GM18499 (cell line): Measurements from ENCODE around the gene PRR15L.

ENCODE experiments used
- ATAC-seq: cut with Tn5 transposase; IDR thresholded peaks from one replicate; pipeline ENCODE4 v1.9.1; 2021; ENCODE audit warnings: moderate number of reproducible peaks; ENCODE audit not compliant: insufficient read depth, unreplicated experiment

The PRR15L gene

DNA sequence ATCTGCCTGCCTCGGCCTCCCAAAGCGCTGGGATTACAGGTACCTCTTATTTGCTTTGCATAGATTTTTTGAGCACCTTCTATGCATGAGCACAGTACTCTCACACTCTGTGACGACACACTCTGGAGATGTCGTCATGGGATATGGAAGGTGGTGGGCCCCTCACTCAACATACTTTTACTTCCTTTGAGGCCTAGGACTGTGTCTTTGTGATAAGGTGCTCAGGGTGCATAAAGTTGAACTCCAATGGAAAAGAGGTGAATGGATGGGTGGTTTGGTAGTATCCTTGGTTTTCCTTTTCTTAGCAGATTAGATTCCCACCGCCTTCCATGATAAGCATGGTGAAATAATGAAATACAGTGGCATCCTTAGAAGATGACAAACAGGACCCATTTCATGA lies 7.2 kb upstream of the PRR15L start:
- no peak for ATAC-seq

DNA sequence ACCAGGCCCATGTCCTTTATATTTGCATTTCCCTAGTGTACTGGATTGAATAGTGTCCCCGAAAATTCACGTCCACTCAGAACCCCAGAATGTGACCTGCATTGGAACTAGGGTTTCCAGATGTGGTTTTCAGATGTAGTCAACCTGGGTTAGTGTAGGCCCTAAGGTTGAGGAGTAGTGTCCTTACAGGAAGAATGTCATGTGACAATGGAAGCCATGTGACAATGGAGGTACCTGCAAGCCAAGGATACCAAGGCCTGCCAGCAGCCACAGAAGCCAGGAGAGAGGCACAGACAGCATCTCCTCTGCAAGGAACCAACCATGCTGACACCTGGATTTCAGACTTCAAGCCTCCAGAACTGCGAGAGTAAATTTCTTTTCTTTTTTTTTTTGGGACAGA lies 5.2 kb upstream of the PRR15L start:
- no peak for ATAC-seq

DNA sequence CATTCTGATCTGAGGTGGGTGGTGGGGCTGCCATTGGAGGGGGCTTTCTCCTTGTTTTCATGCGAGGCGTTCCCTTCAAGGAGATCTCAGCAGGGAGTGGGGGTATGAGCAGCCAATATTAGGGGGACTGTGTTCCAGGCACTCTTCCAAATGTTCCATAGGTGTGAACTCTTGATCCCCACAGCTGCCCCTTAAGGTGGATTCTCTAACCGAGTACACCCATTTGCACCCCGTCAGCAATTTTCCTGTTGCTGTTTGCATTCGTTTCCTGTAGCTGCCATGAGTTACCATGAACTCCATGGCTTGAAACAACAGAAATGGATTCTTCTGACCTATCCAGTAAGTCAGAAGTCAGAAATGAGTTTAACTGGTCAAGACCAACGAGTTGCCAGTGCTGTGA lies 3.7 kb upstream of the PRR15L start:
- ATAC-seq: no peak

DNA sequence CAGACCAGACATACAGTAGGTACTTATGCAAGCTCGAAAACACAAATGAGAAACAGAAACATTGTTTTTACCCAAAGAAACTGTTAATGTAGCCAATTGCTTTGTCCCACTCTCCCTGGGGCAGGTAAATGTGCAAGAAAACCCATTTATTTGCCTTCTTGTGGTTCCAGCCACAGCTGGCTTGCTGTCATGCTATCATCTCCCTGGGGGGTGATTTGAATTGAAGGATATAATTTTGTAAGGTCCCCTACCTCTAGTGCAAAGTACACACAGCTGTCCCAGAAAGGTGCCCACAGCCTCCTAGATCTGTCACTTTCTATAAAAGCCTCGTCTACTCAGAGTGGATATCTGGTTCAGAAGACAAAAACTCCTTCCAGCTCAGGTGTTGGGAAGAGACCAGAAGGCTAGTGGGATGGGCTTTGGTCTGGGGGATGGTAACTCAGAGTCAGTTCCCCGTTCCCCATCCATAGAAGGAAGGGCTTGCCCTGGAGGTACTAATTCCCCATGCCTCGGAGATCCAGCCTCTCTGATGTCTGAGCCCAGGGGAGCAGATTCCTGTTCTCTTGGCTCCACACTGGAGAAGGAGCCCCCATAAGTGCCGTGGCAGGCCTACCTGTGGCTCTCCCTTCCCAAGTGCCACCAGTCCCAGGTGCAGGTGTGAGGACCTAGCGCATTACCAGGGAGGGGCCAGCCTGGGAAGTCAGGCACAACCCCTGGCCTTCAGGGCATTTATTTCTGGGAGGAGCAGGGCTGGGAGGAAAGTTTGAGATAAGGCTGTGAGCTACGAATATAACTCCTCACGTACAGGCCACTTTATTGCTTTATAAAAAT lies 2.4 kb upstream of the PRR15L start:
- ATAC-seq: no peak

DNA sequence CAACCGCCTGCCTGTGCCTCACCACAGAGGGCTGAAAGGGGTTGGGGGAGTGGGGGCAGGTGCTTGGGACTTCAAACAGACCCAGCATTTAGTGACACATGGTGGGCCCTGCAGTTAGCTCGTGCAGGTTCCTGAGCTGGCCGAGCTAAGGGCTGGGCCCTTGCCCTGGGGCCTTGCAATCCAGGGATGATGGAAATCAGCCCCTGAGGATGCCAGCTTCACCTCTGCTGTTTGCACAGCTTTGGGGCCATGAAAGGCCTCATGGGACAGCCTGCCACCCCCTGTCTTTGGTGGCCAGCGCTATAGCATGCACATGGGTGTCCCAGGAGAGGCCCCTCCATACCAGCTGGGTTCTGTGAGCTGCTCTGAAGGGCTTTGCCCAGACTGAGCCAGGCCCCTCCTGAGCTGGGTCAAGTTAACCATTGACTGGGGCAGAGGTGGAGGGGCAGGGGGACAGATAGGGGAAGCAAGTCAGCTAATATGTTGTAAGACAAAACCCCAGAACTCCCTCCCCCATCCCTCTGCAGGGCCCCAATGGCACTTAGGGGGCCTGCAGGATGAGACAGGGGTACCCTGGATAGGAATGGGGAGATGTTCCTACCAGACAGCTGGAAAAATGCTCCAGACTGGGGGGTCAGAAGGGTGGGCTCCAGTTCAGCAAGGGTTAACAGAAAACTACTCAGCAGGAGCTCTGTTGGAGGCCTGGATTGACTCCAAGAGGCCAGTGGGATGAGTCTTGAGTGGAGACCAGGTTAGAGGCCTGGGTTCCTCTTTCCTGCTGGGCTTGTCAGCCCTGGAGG lies 692 bp downstream of the PRR15L start:
- ATAC-seq: no peak

DNA sequence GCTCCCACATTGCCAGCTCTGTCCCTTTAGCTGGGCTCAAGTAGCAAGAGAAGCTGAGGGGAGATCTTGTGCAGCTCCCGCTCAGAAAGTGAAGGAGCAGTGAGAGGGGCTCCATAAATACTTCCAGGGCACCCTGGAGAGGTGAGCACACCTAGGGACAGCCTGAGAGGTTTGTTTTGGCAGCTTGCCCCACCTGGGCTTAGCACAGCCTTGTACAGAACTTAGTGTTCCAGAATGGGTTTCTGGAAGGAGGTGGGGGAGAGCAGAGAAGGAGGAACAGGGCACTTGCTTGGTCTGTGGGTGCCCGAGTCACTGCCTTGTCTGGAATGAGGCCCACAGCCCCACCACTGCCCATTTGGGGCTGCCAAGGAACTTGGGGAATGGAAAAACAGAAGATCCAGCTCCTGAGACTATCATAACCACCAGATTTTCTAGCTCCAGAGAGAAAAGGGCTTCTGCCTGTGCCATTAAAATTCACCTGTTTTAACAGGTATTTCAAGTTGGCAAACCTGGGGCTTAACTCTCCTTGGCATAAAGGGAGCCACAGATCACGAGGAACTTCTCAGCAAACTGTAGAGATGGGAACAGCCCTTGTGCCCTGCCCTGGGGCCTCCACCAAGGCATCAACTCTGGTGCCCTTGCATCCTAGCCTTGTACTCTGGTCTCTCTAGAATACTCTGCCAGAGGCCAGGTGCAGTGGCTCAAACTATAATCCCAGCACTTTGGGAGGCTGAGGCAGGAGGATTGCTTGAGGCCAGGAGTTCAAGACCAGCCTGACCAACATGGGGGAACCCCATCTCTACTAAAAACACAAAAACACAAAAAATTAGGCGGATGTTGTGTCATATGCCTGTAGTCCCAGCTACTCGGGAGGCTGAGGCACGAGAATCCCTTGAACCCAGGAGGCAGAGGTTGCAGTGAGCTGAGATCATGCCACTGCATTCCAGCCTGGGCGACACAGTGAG lies 1.9 kb downstream of the PRR15L start:
- ATAC-seq: no peak

DNA sequence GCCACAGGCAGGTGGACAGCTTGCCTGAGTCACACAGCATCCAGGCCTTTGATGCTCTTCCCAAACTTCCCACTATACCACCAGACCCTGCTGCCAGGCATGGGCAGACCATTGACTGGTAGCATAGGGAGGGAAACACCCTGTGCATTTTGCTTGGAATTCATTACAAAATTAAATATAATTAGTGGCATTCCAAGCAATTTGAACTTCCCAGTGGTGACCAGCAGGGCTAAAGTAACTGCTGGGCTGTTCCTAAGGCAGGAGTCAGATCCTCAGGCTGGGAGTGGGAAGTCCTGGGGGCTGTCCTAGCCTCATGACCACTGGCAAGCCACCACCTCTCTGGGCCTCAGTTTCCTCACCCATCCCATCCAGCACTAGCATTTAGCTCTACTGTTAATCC lies 3.8 kb downstream of the PRR15L start:
- ATAC-seq: no peak

DNA sequence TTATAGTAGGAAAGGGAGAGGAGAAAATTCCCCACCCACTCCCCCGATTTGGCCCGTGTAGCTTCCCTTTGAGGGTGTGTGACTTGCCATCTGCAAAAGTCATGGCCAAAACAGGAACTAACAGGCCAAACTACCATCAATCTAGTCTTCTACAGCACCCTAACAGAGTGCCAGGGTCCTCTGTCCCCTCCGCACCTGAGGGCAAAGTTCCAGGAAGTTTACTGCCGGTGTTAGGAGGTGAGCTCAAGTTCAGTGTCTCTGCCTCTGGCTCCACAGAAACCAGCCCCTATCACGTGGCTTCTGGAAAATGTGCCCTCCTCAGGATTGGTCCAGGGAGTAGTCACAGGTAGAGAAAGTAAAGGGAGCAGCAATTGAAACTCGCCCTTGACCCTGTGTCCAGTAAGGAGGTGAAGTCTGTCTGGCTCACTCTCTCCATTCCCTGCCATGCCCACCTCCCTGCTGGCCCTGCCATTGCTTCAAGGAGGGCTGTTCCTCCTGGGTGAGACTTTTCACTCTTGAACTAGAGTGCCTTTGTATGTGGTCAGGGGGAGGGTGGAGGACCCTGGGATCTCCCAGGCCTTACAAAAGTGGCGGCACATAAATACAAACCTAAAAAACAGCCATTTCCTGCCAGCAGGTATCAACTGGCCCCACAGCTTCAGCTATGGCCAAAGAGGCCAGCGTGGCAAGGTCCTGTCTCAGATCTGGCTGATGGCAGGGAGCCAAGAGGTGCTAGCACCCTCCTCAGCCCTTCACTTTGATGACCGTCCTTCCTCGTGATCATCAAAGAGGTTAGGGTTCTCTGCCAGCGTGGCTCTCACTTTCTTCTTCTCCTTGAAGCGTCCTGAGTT lies 5.3 kb downstream of the PRR15L start:
- ATAC-seq: no peak

DNA sequence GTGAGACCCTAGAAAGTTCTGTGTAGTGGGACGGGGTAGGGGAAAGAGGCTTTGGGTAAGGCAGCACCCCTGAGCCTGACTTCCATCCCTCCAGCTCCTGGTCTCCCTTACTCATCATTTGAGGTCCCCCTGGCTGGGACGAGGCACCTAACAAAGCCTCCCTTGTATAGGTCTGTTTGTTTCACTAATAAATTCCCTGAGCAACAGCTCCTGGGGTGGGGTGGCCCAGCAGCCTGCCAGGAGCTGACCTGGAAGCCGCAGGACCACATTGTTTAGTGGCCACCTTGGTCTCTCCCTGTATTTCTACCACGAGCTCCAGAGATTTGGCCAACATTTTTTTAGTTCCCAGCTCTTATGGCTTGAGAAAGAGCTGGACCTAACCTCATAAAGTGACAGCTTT lies 7.2 kb downstream of the PRR15L start:
- ATAC-seq: no peak

DNA sequence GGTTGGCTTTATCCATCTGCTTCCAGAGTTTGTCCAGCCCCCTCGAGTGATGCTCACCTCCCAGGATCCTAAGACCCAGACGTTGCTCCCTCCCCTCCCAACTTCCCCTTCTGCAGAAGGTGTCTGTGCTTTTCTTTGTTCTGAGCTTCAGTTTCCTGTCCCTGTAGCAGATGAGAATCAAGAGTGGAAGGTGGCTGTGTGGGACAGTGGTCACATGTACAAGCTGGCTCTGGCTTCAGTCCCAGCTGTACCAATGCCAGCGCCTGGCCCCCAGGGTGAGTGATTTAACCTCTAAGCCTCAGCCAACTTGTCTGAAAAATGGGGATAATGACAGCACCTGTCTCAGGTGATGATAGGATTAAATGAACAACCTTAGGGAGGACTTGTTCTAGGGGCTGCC lies 7.7 kb downstream of the PRR15L start:
- no peak for ATAC-seq

DNA sequence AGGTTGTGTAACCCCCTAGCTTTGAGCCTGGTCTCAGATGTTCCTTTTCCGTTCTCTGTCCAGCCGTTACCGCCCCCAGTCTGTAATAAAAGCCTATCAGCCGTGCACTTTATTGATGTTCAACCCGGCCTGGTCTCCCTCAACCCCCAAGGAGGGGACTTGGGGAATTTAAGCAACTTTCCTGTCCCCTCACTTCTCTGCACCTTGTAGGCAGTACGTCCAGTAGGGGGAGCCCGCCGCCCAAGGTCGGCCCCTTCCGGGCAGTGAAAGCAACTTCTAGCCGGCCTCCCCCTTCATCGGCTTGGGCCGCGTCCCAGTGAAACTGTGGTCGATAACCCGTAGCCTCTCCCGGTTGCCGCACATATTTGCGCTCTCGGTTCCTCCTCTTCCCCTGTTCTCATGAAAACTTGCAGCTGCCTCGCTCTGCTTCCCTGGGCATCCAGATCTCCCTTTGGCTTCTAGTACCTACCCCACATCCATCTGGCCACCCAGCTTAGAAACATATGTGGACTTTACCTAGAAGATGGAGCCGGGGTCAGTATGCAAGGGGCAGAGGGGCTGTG lies 8.4 kb downstream of the PRR15L start:
- ATAC-seq: no peak

DNA sequence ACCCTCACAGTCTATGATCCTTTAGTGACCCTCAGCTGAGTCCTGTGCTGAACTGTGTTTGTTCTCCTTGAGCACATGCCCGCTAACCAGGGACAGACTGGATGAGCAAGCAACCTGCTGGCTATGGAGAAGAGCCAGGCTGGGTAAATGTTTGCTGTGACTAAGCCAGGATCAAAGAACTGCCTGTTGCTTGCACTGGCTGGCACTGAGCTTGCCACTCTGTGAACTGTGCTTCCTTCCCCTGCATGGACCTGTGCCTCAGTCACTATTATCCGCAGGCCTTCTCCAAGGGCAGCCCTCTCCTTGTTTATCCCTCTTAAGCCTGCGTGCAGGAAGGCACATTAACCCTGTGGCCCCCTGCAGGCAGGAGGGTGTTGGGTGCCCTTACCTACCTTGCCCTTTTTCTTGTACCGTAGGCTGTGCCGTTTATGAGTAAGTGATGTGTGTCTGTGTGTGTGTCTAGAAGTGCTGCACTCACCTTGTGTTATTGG lies 8.9 kb downstream of the PRR15L start:
- ATAC-seq: no peak

DNA sequence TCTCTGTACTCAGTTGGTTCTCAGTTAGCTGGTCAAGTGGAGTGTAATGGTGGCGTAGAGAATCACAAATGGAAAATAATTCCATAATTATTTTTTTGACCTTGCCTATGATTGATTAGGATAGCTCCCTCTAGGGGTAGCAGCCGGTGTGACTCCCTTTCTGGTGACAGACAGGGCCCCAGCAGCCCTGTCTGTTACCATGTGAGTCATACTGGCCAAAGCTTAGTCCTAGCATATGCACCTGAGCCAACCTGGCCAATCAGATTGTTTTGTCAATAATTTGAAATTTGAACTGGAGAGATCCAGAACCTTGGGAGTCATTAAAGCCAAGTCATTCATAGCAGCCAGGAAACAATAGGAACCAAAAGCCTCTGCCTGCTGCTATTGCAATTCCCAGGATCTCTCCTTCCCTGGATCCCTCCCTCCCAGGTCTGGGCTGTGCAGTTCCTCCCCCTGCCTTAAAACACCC lies 10.7 kb downstream of the PRR15L start:
- no peak for ATAC-seq

DNA sequence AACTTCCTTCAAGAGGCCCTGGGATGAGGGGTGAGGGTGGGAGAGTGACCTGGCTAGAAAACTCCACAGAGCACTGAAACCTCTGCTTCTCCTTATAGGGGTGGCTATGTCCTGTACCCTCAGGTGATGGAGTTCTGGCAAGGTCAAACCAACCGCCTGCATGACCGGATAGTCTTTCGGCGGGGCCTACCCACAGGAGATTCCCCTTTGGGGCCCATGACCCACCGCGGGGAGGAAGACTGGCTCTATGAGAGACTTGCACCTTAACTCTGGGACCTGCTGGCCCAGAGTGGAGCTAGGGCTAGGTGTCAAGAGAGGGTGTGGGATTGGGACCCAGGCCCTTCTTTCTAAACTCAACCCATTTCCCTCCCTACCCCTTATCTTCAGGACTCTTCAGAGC lies 11.2 kb downstream of the PRR15L start:
- ATAC-seq: no peak

DNA sequence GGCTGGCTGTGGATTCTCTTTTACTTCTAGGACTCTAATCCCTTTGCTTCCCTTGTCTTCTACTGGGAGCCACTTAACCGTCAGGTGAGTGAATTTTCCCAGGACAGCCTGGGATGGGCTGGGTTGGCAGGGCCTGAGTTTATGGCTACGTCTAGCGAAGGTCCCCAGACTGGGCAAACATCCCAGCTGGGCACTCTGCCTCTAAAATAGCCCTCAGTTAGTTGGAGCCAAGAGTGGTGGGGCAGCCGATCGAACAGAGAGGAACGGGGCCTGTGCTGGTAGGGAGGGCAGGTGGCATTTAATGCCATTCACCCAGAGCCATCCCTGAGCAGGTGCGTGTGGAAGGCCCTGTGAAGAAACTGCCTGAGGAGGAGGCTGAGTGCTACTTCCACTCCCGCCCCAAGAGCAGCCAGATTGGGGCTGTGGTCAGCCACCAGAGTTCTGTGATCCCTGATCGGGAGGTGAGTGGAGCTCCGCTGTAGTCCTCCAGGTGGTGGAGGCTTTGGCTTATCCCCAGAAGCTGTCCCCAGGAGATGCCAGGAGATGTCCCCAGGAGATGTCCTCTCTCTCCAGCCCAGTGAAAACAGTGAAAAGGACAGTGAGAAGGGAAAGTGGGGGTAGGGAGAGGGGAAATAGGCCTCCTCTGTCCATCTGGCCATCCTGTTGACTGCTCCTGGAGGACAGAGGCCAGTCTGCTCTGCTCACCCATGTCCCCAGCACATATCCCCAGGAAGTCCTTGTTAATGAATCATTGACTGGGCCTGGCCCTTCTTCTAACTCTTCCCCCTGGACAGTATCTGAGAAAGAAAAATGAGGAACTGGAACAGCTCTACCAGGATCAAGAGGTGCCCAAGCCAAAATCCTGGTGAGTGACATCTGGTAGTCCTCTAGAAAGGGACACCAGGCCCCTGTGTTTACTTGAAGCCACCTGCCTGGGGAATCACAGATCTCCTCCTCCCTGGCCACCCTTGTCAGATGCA lies 11.9 kb downstream of the PRR15L start:
- no peak for ATAC-seq

DNA sequence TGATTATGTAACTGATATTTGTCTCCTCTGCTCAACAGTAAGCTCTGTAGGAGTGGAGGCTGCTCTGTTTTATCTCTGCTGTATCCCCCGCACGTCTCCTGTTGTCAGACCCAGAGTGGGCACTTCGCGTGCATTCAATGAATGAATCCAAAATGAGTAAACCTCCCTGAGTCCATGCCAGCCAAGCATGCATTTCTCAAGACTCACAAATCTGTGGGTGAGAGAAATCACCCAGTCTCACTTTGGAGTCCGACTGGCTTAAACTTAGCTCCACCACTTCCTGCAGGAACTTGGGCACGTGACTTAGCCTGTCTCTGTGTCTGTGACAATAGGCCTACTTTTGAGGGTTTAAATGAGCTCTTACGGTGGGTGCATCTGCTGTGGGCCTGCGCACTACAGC lies 12.6 kb downstream of the PRR15L start:
- no peak for ATAC-seq

DNA sequence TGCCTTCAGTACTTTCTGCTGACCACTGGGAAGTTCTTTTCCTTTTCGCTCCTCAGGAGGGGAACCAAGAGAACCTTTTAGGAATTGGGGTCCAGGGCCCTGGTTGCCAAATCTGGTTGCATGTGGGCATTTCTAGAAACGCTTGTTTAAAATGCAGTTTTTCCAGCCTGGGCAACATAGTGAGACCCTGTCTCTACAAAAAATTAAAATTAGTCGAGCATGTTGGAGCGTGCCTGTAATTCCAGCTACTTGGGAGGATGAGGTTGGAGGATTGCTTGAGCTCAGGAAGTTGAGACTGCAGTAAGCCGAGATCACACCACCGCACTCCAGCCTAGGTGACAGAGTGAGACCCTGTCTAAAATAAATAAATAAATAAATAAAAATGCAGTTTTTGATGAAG lies 15.1 kb downstream of the PRR15L start:
- ATAC-seq: no peak

DNA sequence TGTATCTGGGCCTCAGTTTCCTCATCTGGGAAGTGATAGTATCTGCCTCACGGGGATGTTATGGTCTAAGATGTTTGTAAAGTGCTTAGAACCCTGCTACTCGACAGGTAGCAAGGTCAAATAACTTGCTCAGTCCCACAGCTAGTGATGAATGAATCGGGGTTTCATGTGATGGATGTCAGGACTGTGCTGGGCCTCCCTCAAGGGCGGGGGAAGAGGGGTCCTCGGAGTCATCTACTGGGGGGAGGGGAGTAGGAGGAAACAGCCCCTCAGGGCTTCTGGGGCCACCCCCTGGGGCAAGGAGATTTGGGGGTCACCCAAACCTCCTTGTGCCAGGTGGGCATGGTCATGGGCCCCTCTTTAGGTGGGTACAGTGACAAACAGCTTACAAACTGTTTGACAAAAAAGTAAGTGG lies 15.6 kb downstream of the PRR15L start:
- no peak for ATAC-seq
